Ammon's horn (tissue), 1 donor: Measurements from ENCODE around the gene SLC25A33.
"Not testable (repeated sequence)": the region's sequence is repeated elsewhere in the genome, so short reads cannot be mapped to it uniquely, and the experiment has no call there.

ENCODE experiments used
- DNase-seq: peaks from one replicate; pipeline ENCODE4 v3.0.0-alpha.2; 2016; ENCODE audit warnings: low spot score

The SLC25A33 gene

GRCh38 chr1:9621032-9621431, 81.8 kb downstream of the SLC25A33 start:
- no peak for DNase-seq

- no peak for DNase-seq
These were observed 84.8 kb downstream of the SLC25A33 start for GRCh38 chr1:9624081-9624480.

GRCh38 chr1:9625030-9625429, 85.8 kb downstream of the SLC25A33 start:
- DNase-seq: not testable (repeated sequence)

- no peak for DNase-seq
These were observed 86.9 kb downstream of the SLC25A33 start for GRCh38 chr1:9626201-9626608.

- DNase-seq: no peak
These were observed 89.5 kb downstream of the SLC25A33 start for GRCh38 chr1:9628541-9629444.

- peak; percentile 62 for DNase-seq
These were observed 90.4 kb downstream of the SLC25A33 start for GRCh38 chr1:9629445-9630201.

GRCh38 chr1:9630331-9631111, 91.3 kb downstream of the SLC25A33 start:
- DNase-seq: no peak

- no peak for DNase-seq
These were observed 92.3 kb downstream of the SLC25A33 start for GRCh38 chr1:9631613-9632012.

- no peak for DNase-seq
These were observed 94.2 kb downstream of the SLC25A33 start for GRCh38 chr1:9633493-9633892.

- DNase-seq: no peak
These were observed 95.3 kb downstream of the SLC25A33 start for GRCh38 chr1:9634582-9634981.
